Fibroblast of lung (primary cell): Measurements from ENCODE around the gene SIGLEC6.

Experiments
- CTCF ChIP-seq, 2 donors: IDR thresholded peaks in 1 of 2; conservative IDR thresholded peaks in 1 of 2; 1 replicate in 1 of 2; 2 replicates in 1 of 2; pipeline ENCODE4 v1.5.1; 2011 to 2012; ENCODE audit warnings: low read length in 2 of 2, control low read depth in 1 of 2, inconsistent platforms in 1 of 2, low read depth in 1 of 2, mild to moderate bottlenecking in 1 of 2
- EZH2 ChIP-seq: IDR thresholded peaks from 2 replicates; pipeline ENCODE4 v1.5.1; 2012; ENCODE audit warnings: low read length, control low read depth, mild to moderate bottlenecking; ENCODE audit errors: missing control alignments

DNA sequence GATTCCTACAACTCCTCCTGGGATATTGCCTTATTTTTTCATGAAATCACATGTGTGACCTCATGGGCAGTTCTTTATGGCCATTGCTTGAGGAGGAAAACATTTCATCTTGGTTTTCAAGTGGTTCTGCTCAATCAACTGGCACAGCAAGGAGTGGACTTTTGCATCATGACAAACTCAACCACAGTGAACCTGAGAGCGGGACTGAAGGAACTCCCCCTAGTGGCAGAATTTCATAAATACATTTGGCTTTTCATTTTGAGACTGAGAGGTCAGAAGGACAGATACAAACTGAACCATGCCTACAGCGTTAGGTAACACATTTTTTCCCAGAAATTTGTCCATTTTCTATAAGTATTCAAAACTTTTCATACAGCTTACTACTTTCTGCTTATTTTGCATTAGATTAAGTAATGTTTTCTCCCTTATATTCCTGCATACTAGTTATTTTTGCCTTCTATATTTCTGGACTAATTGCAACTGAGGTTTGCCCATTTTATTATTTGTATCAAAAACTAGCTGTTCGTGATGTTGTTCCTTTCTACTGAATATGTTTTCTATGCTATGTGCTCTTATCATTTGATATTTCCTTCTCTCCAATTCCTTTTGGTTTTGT is 16.5 kb downstream of the SIGLEC6 start:
- TF ChIP-seq CTCF (conservative IDR thresholded peaks at IDR 0.05 in 1 of 2, IDR thresholded peaks at IDR 0.05 in 1 of 2; ENCODE audit: low read depth in 1 of 2, low read length in 2 of 2) (peak; percentile 68 to 77), EZH2 (no peak)
